ENCODE results near the gene NOD2.

NOD2 gene

GRCh38 chr16:50741225-50741780 is 47.9 kb downstream of the NOD2 start:
- no peak for DNase-seq (ENCODE audit: low read depth in 3 of 3, low spot score in 1 of 3)

GRCh38 chr16:50741781-50742575 is 48.6 kb downstream of the NOD2 start, which contains the start of gene CYLD:
Gene CYLD (plus strand): TSS chr16:50742086. CDS start chr16:50749699, 7,613 bp downstream.
- DNase-seq (ENCODE audit: low read depth in 3 of 3, low spot score in 1 of 3) = peak; percentile 94 to 99 (median 99)

- DNase-seq (ENCODE audit: low read depth in 3 of 3, low spot score in 1 of 3) = peak in 1 of 3 donors; percentile 29
These were observed 49.3 kb downstream of the NOD2 start for GRCh38 chr16:50742576-50743200.

- DNase-seq (ENCODE audit: low read depth in 3 of 3, low spot score in 1 of 3) = no peak
These were observed 50.3 kb downstream of the NOD2 start for GRCh38 chr16:50743581-50744225.

- no peak for DNase-seq (ENCODE audit: low read depth in 3 of 3, low spot score in 1 of 3)
These were observed 51.5 kb downstream of the NOD2 start for GRCh38 chr16:50744881-50745280.

- no peak for DNase-seq (ENCODE audit: low read depth in 3 of 3, low spot score in 1 of 3)
These were observed 52.5 kb downstream of the NOD2 start for GRCh38 chr16:50745940-50746339.

GRCh38 chr16:50747207-50747956 is 54.0 kb downstream of the NOD2 start:
- DNase-seq (ENCODE audit: low read depth in 3 of 3, low spot score in 1 of 3) = no peak

GRCh38 chr16:50751528-50751927 is 58.1 kb downstream of the NOD2 start:
- no peak for DNase-seq (ENCODE audit: low read depth in 3 of 3, low spot score in 1 of 3)

GRCh38 chr16:50752471-50753235 is 59.2 kb downstream of the NOD2 start:
- no peak for DNase-seq (ENCODE audit: low read depth in 3 of 3, low spot score in 1 of 3)

- no peak for DNase-seq (ENCODE audit: low read depth in 3 of 3, low spot score in 1 of 3)
These were observed 63.1 kb downstream of the NOD2 start for GRCh38 chr16:50756473-50756872.

GRCh38 chr16:50761267-50761666 is 67.9 kb downstream of the NOD2 start:
- DNase-seq (ENCODE audit: low read depth in 3 of 3, low spot score in 1 of 3) = no peak

- DNase-seq (ENCODE audit: low read depth in 3 of 3, low spot score in 1 of 3) = no peak
These were observed 68.8 kb downstream of the NOD2 start for GRCh38 chr16:50762241-50762640.

- no peak for DNase-seq (ENCODE audit: low read depth in 3 of 3, low spot score in 1 of 3)
These were observed 69.8 kb downstream of the NOD2 start for GRCh38 chr16:50763211-50763610.

- no peak for DNase-seq (ENCODE audit: low read depth in 3 of 3, low spot score in 1 of 3)
These were observed 71.9 kb downstream of the NOD2 start for GRCh38 chr16:50765260-50765659.

GRCh38 chr16:50765861-50766260 is 72.5 kb downstream of the NOD2 start:
- no peak for DNase-seq (ENCODE audit: low read depth in 3 of 3, low spot score in 1 of 3)

GRCh38 chr16:50767197-50767596 is 73.8 kb downstream of the NOD2 start:
- no peak for DNase-seq (ENCODE audit: low read depth in 3 of 3, low spot score in 1 of 3)

GRCh38 chr16:50771366-50771765 is 78.0 kb downstream of the NOD2 start:
- no peak for DNase-seq (ENCODE audit: low read depth in 3 of 3, low spot score in 1 of 3)

- no peak for DNase-seq (ENCODE audit: low read depth in 3 of 3, low spot score in 1 of 3)
These were observed 81.0 kb downstream of the NOD2 start for GRCh38 chr16:50774405-50774804.

- DNase-seq (ENCODE audit: low read depth in 3 of 3, low spot score in 1 of 3) = no peak
These were observed 81.6 kb downstream of the NOD2 start for GRCh38 chr16:50774960-50775359.

GRCh38 chr16:50776037-50776436 is 82.6 kb downstream of the NOD2 start:
- no peak for DNase-seq (ENCODE audit: low read depth in 3 of 3, low spot score in 1 of 3)
